ENCODE results near the gene RC3H2. TPM values are rescaled to one million over a fixed set of nuclear protein-coding genes. Genes with fewer than 3 reads are reported as not detected.
"Not testable (repeated sequence)": the region's sequence is repeated elsewhere in the genome, so short reads cannot be mapped to it uniquely, and the experiment has no call there.

The RC3H2 gene
- total and polyA plus RNA-seq, 7 experiments from 2014 or later = 18.7 to 66.4 (median 53.9) TPM

DNA sequence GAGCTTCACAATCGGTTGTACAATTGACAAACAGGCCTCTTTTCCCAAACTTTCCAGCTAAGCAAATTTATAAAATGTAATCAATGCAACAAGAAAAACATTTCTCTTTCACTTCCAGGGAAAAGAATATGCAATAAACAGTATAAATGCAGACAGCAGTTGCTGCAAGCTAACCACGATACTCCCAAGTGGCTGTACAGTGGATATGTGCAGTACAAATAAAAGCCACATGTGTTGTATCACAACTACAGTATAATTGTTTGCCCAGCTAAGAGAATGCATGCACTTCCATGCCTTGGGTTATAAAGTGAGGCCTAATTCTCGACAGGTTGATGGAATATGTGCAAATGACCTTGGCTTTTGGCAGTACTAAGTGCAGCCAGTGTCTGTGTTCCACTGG, 60.0 kb downstream of the RC3H2 start:
- no peaks in the 10 kb centered on the region for H3K9me3 Mint-ChIP-seq
- H3K27ac Mint-ChIP-seq = peak overlapping the region in 5 of 9 donors; percentile 9 to 54 (median 43)
- POLR2A ChIA-PET = interaction anchor here (1.3 to 2.7 kb wide), 3 partner anchors 9 to 58 kb away, joined by 3 to 10 read pairs (median 9); partner anchors contain the start of gene PDCL

DNA sequence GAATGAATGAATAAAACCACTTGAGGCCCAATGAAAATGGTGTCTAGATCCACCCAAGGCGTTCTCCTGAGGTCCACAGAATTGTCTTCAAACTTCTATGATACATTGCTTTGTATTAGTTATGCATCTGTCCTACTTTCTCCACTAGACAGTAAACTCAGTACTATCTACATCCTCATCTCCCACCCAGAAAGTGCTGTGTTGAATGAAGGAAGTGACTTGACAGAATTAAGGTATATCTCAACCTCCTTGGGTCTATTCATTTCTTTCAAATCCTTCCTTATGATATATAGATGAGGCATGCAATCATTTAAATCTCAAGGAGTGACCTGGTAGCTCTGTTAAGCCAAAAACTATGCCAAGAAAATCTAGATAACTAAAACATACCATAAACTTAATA, 61.0 kb downstream of the RC3H2 start:
- intact Hi-C loops (cut with micrococcal nuclease) = no loop called here
- Mint-ChIP-seq H3K4me1 (peaks cover 18 to 53% (median 40%) of the 10 kb centered on the region in 7 donors), H3K27ac (peak overlapping the region in 5 of 9 donors; percentile 40 to 68 (median 51)), H3K27me3 (no peaks in the 10 kb centered on the region), H3K4me3 (no peak overlapping the region), H3K9me3 (peaks cover 0 to 6% (median 0%) of the 10 kb centered on the region in 11 donors), H3K36me3 (peaks cover 0 to 36% (median under 1%) of the 10 kb centered on the region in 5 donors)
- peaks cover 0 to 8% (median 0%) of the 10 kb centered on the region in 3 experiments for H3K36me3 ChIP-seq (ENCODE audit: control insufficient read depth in 2 of 3, insufficient read depth in 3 of 3, low read length in 3 of 3)
- POLR2A ChIA-PET = interaction anchor here (1.3 to 2.7 kb wide), 3 partner anchors 8 to 59 kb away, joined by 3 to 10 read pairs (median 9); partner anchors contain the start of gene PDCL
- CTCF ChIA-PET = interaction anchor here (1.0 kb wide), 1 partner anchor 8 kb away, joined by 4 read pairs; no protein-coding TSS in a partner anchor
- no peaks in the 10 kb centered on the region for H3K9me3 ChIP-seq (ENCODE audit: control insufficient read depth in 2 of 3, low read length in 3 of 3)
- H3K4me1 ChIP-seq (ENCODE audit: control insufficient read depth in 2 of 2, insufficient read depth in 2 of 2, low read length in 2 of 2) = peaks cover 0 to 17% of the 10 kb centered on the region in 2 donors
- ATAC-seq (no peak), DNase-seq (no peak)
- H3K27me3 ChIP-seq (ENCODE audit: control insufficient read depth in 2 of 2, insufficient read depth in 2 of 2, low read length in 2 of 2) = no peaks in the 10 kb centered on the region
- no peak overlapping the region for H3K4me3 ChIP-seq (ENCODE audit: low read length)
- no peak overlapping the region for H3K27ac ChIP-seq (ENCODE audit: low read depth, low read length)

More for the DNA sequence above, 60.0 kb downstream of the RC3H2 start:
- ATAC-seq (no peak), DNase-seq (no peak)
- CTCF ChIA-PET = interaction anchor here (0.7 to 1.0 kb wide), 2 partner anchors 9 to 500 kb away, joined by 3 to 4 read pairs; no protein-coding TSS in a partner anchor
- Histone ChIP-seq H3K36me3 (ENCODE audit: control insufficient read depth in 2 of 3, insufficient read depth in 3 of 3, low read length in 3 of 3) (peaks cover 0 to 8% (median 5%) of the 10 kb centered on the region in 3 experiments), H3K4me3 (ENCODE audit: low read length) (no peak overlapping the region), H3K9me3 (ENCODE audit: control insufficient read depth in 2 of 3, low read length in 3 of 3) (no peaks in the 10 kb centered on the region), H3K27ac (ENCODE audit: low read depth, low read length) (no peak overlapping the region), H3K4me1 (ENCODE audit: control insufficient read depth in 2 of 2, insufficient read depth in 2 of 2, low read length in 2 of 2) (peaks cover 0 to 17% of the 10 kb centered on the region in 2 donors), H3K27me3 (ENCODE audit: control insufficient read depth in 2 of 2, insufficient read depth in 2 of 2, low read length in 2 of 2) (no peaks in the 10 kb centered on the region)
- H3K4me1 Mint-ChIP-seq = peaks cover 20 to 61% (median 45%) of the 10 kb centered on the region in 7 donors
- no peaks in the 10 kb centered on the region for H3K27me3 Mint-ChIP-seq
- H3K36me3 Mint-ChIP-seq = peaks cover 0 to 37% (median 7%) of the 10 kb centered on the region in 5 donors
- H3K4me3 Mint-ChIP-seq = no peak overlapping the region
- intact Hi-C loops (cut with micrococcal nuclease) = no loop called here

GRCh38 chr9:122841501-122841900, 63.7 kb downstream of the RC3H2 start:
- intact Hi-C loops (cut with micrococcal nuclease) = no loop called here

DNA sequence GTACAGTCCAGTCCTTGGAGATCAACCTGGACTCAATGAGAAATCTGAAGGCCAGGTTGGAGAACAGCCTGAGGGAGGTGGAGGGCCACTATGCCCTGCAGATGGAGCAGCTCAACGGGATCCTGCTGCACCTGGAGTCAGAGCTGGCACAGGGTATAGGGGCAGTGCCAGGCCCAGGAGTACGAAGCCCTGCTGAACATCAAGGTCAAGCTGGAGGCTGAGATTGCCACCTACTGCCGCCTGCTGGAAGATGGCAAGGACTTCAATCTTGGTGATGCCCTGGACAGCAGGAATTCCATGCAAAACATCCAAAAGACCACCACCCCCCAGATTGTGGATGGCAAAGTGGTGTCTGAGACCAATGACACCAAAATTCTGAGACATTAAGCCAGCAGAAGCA, 66.7 kb downstream of the RC3H2 start:
- CTCF ChIA-PET; ATAC-seq; H3K27ac ChIP-seq (ENCODE audit: low read depth, low read length); H3K4me3 ChIP-seq (ENCODE audit: low read length); H3K36me3 ChIP-seq (ENCODE audit: control insufficient read depth in 2 of 3, insufficient read depth in 3 of 3, low read length in 3 of 3); intact Hi-C loops (cut with micrococcal nuclease); H3K4me3 Mint-ChIP-seq; DNase-seq; H3K9me3 Mint-ChIP-seq; H3K27me3 ChIP-seq (ENCODE audit: control insufficient read depth in 2 of 2, insufficient read depth in 2 of 2, low read length in 2 of 2); H3K27me3 Mint-ChIP-seq; H3K9me3 ChIP-seq (ENCODE audit: control insufficient read depth in 2 of 3, low read length in 3 of 3): not testable (repeated sequence)
- POLR2A ChIA-PET = interaction anchor here (0.9 kb wide), 1 partner anchor 10 kb away, joined by 3 read pairs; the partner anchor contains the start of gene PDCL
- Mint-ChIP-seq H3K27ac (peak overlapping the region in 2 of 9 donors; percentile 39 to 74), H3K36me3 (peaks cover 0 to 10% (median 0%) of the 10 kb centered on the region in 5 donors), H3K4me1 (peaks cover 6 to 32% (median 22%) of the 10 kb centered on the region in 7 donors)
- H3K4me1 ChIP-seq (ENCODE audit: control insufficient read depth in 2 of 2, insufficient read depth in 2 of 2, low read length in 2 of 2) = peaks cover 6 to 11% of the 10 kb centered on the region in 2 donors

More at GRCh38 chr9:122841501-122841900, 63.7 kb downstream of the RC3H2 start:
- Mint-ChIP-seq H3K36me3 (peaks cover 0 to 29% (median 0%) of the 10 kb centered on the region in 5 donors), H3K4me3 (no peak overlapping the region), H3K27me3 (no peaks in the 10 kb centered on the region), H3K4me1 (peaks cover 11 to 42% (median 28%) of the 10 kb centered on the region in 7 donors), H3K9me3 (peaks cover 0 to 6% (median 0%) of the 10 kb centered on the region in 11 donors), H3K27ac (peak overlapping the region in 2 of 9 donors; percentile 57 to 80)
- no peak for ATAC-seq
- no peak overlapping the region for H3K27ac ChIP-seq (ENCODE audit: low read depth, low read length)
- CTCF ChIA-PET = interaction anchor here (0.6 kb wide), 2 partner anchors 13 to 59 kb away, joined by 3 to 5 read pairs; no protein-coding TSS in a partner anchor
- no peak overlapping the region for H3K4me3 ChIP-seq (ENCODE audit: low read length)
- no peaks in the 10 kb centered on the region for H3K9me3 ChIP-seq (ENCODE audit: control insufficient read depth in 2 of 3, low read length in 3 of 3)
- peaks cover 0 to 14% of the 10 kb centered on the region in 2 donors for H3K4me1 ChIP-seq (ENCODE audit: control insufficient read depth in 2 of 2, insufficient read depth in 2 of 2, low read length in 2 of 2)
- POLR2A ChIA-PET = interaction anchor here (0.7 to 1.6 kb wide), 2 partner anchors 12 to 18 kb away, joined by 3 to 5 read pairs; partner anchors contain the start of gene PDCL
- H3K36me3 ChIP-seq (ENCODE audit: control insufficient read depth in 2 of 3, insufficient read depth in 3 of 3, low read length in 3 of 3) = no peaks in the 10 kb centered on the region
- H3K27me3 ChIP-seq (ENCODE audit: control insufficient read depth in 2 of 2, insufficient read depth in 2 of 2, low read length in 2 of 2) = no peaks in the 10 kb centered on the region
- DNase-seq = no peak

- Mint-ChIP-seq H3K27ac (peak overlapping the region in 1 of 9 donors; percentile 9), H3K9me3 (peaks cover 0 to 6% (median 0%) of the 10 kb centered on the region in 11 donors), H3K4me1 (peaks cover 3 to 29% (median 16%) of the 10 kb centered on the region in 7 donors), H3K4me3 (peak overlapping the region in 1 of 10 donors; percentile 22), H3K27me3 (no peaks in the 10 kb centered on the region), H3K36me3 (peaks cover 0 to 8% (median 0%) of the 10 kb centered on the region in 5 donors)
- ChIA-PET POLR2A (no interaction called here), CTCF (no interaction called here)
- DNase-seq = no peak
- no peak overlapping the region for H3K4me3 ChIP-seq (ENCODE audit: low read length)
- no peaks in the 10 kb centered on the region for H3K9me3 ChIP-seq (ENCODE audit: control insufficient read depth in 2 of 3, low read length in 3 of 3)
- no peak overlapping the region for H3K27ac ChIP-seq (ENCODE audit: low read depth, low read length)
- no peak for ATAC-seq
- H3K4me1 ChIP-seq (ENCODE audit: control insufficient read depth in 2 of 2, insufficient read depth in 2 of 2, low read length in 2 of 2) = peaks cover 6 to 11% of the 10 kb centered on the region in 2 donors
- no peaks in the 10 kb centered on the region for H3K36me3 ChIP-seq (ENCODE audit: control insufficient read depth in 2 of 3, insufficient read depth in 3 of 3, low read length in 3 of 3)
- no peaks in the 10 kb centered on the region for H3K27me3 ChIP-seq (ENCODE audit: control insufficient read depth in 2 of 2, insufficient read depth in 2 of 2, low read length in 2 of 2)
- intact Hi-C loops (cut with micrococcal nuclease) = no loop called here
Measured at GRCh38 chr9:122837266-122837850, 67.8 kb downstream of the RC3H2 start.

- peak in 5 of 9 donors; percentile 33 to 45 (median 40) for DNase-seq
- Histone ChIP-seq H3K4me3 (ENCODE audit: low read length) (peak overlapping the region; percentile 38), H3K36me3 (ENCODE audit: control insufficient read depth in 2 of 3, insufficient read depth in 3 of 3, low read length in 3 of 3) (no peaks in the 10 kb centered on the region), H3K27ac (ENCODE audit: low read depth, low read length) (peak overlapping the region; percentile 48), H3K4me1 (ENCODE audit: control insufficient read depth in 2 of 2, insufficient read depth in 2 of 2, low read length in 2 of 2) (peaks cover 6 to 11% of the 10 kb centered on the region in 2 donors), H3K9me3 (ENCODE audit: control insufficient read depth in 2 of 3, low read length in 3 of 3) (no peaks in the 10 kb centered on the region), H3K27me3 (ENCODE audit: control insufficient read depth in 2 of 2, insufficient read depth in 2 of 2, low read length in 2 of 2) (no peaks in the 10 kb centered on the region)
- POLR2A ChIA-PET = interaction anchor here (0.9 to 2.3 kb wide), 14 partner anchors 9 to 570 kb away, joined by 3 to 16 read pairs (median 4); partner anchors contain the start of genes MRRF, RABGAP1, RBM18 and RC3H2
- Mint-ChIP-seq H3K27ac (peak overlapping the region; percentile 80 to 94 (median 88)), H3K4me3 (peak overlapping the region; percentile 62 to 88 (median 76)), H3K9me3 (peaks cover 0 to 6% (median 0%) of the 10 kb centered on the region in 11 donors), H3K36me3 (peaks cover 0 to 8% (median 0%) of the 10 kb centered on the region in 5 donors), H3K4me1 (peaks cover 3 to 28% (median 18%) of the 10 kb centered on the region in 7 donors), H3K27me3 (no peaks in the 10 kb centered on the region)
- CTCF ChIA-PET = interaction anchor here (1.0 to 1.1 kb wide), 2 partner anchors 9 to 37 kb away, joined by 3 to 4 read pairs; no protein-coding TSS in a partner anchor
- intact Hi-C loops (cut with micrococcal nuclease) = loop anchor here (1.0 to 2.0 kb wide), 4 partner anchors 11 to 156 kb away; no protein-coding TSS in a partner anchor
- peak; percentile 71 for ATAC-seq
Measured at GRCh38 chr9:122835313-122835731, 69.8 kb downstream of the RC3H2 start.

Data from naive thymus-derived CD4-positive, alpha-beta T cell (primary cell).